SK-MEL-5 (cell line): ENCODE results near the gene PTPN2. TPM values are rescaled to one million over a fixed set of nuclear protein-coding genes. Genes with fewer than 3 reads are reported as not detected.

Experiments used
- DNase-seq: peaks from one replicate; pipeline ENCODE4 v3.0.0-alpha.2; 2016; ENCODE audit warnings: low read depth, low spot score
- in situ Hi-C: cut with HindIII; loops from 2 replicates; pipeline ENCODE4 v1.10.0; 2016; ENCODE audit warnings: low sequenced_read_pairs, high pct_unique_total_duplicates, low pct_unique_long_range_greater_than_20kb
- polyA plus RNA-seq, 2 experiments: library from polyadenylated mRNA; depleted of rRNA; stranded (reverse); fragments of >200 nt; gene quantifications; 2 replicates each; pipeline ENCODE4 v1.2.3, GENCODE V29; 2015
- total RNA-seq: library from RNA; depleted of rRNA; stranded (reverse); fragments of >200 nt; shearing (Covaris generic); gene quantifications from 2 replicates; pipeline ENCODE4 v1.2.3, GENCODE V29; 2014; rRNA removed

PTPN2 gene
- total RNA-seq, result 31.1 and 39.6 TPM in 2 replicates
- polyA plus RNA-seq (2015; cell fraction: cytosol; rRNA removed), result 14.4 and 18.4 TPM in 2 replicates
- polyA plus RNA-seq (2015; cell fraction: nucleus; rRNA removed), result 46.0 and 54.6 TPM in 2 replicates

GRCh38 chr18:12883684-12884405 is at the start of gene PTPN2:
PTPN2 (minus strand) TSS chr18:12884237; CDS start chr18:12884141, 96 bp downstream.
- in situ Hi-C loops, result no loop called here
- peak; percentile 94 for DNase-seq

GRCh38 chr18:12933327-12933726 is 49.3 kb upstream of the PTPN2 start:
- in situ Hi-C loops, result no loop called here
- DNase-seq, result no peak

DNA sequence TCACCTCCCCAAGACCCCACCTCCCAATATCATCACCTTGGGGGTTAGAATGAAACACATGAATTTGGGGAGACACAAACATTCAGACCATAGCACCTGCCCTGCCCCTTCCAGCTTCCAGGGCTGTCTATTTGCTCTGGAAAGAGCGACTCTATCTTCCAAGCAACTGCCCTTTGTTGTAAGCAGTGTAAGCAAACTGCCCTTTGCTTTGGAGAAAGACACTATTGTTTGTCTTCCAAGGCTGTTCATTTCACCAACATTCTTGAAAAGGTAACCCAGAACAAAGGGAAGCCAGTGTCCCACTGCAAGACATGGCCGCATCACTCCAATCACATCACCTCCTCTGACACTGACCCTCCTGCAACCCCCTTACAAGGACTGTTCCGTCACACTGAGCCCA is 46.9 kb upstream of the PTPN2 start:
- in situ Hi-C loops, result no loop called here
- peak; percentile 32 for DNase-seq

DNA sequence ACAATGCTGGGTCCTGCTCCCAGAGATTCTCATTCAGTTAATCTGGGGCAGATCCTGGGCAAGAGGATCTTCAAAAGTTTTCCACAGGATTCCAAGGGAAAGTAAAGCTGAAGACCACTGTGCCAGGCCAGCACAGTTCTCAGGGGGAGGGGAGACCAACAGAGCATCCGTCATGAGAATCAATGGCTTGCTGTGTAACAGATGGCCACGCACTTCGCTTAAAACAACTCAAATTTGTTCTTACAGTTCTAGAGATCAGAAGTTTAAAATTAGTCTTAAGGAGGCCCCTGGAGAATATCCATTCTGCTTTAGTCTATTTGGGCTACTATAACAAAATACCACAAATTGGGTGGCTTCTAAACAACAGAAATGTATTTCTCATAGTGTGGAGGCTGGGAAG is 46.3 kb upstream of the PTPN2 start:
- no peak for DNase-seq

DNA sequence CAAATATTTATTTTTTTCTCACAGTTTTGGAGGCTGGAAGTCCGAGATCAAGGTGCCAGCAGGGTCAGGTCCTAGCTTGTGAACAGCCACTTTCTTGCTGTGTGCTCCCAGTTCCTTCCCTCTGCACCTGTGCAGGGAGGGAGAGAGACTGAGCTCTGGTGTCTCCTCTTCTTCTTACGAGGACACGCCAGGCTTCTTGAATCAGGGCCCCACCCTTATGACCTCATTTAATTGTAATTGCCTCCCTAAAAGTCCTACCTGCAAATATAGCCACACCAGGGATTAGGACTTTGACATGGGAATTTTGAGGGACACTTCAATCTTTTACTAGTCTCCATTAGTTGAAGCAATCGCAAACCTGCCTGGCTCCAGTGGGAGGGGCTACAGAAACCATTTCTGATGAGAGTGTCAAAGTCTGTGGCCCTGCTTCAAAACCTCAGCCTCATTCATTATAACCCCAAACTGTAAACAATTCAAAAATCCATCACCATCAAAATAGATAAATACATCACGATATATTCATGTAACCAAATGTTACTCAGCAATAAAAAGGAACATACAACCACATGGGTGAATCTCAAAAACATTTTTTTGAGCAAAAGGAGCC is 45.5 kb upstream of the PTPN2 start:
- no peak for DNase-seq
- in situ Hi-C loops, result no loop called here

More for the DNA sequence above, 46.3 kb upstream of the PTPN2 start:
- in situ Hi-C loops, result no loop called here

DNA sequence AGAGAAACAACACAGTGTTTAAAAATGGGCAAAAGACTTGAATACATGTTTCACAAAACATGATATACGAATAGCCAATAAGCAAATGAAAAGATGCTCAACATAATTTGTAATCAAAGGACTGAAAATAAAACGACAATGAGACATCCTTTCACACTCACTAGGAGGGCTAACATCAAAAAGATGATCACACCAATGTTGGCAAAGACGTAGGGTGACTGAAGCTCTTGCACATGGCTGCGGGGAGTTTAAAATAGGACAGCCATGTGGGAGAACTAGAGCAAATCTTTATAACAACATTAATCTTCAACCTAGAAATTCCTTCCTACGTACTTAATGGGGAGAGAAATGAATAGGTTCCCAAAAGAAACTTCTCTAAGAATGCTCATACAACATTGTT is 44.6 kb upstream of the PTPN2 start:
- in situ Hi-C loops, result no loop called here
- no peak for DNase-seq

DNA sequence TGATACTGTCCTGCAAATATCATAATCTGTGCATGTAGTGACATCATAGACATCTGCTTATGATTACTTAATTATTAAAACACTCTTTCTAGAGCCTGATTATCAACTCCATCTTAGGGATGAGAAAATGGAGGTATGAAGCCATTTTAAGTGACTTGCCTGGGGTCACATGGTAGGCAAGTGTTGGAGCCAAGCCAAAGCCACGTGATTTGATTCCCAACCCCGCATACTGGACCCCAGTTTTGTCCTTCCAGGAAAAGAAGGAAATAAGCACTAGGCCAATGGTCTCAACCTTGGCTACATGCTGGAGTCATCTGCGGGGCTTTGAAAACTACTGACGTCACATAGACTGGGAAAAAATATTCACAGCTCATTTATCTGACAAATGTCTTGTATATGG is 44.2 kb upstream of the PTPN2 start:
- in situ Hi-C loops, result no loop called here
- no peak for DNase-seq

GRCh38 chr18:12924616-12925015 is 40.6 kb upstream of the PTPN2 start:
- DNase-seq, result no peak
- in situ Hi-C loops, result no loop called here

DNA sequence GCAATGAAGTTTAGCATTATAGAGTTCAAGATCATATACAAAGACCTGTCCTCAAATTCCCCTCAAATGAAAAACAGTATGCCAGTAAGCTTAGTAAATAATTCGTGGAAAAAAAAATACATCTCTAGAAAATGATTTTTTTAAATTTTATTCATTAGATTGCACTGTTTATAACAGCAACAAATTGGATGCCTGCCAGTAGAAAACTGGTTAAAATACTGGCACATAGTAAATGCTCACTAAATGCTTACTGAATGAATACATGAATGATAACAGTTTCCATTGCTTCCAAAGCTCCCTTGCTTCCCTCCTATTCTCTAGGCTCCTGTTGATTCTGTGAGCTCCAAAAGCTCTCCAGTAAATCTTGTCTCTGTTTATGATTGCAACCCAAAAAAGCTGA is 38.2 kb upstream of the PTPN2 start:
- no peak for DNase-seq
- in situ Hi-C loops, result no loop called here

GRCh38 chr18:12921178-12921577 is 37.1 kb upstream of the PTPN2 start:
- no peak for DNase-seq
- in situ Hi-C loops, result no loop called here

GRCh38 chr18:12911929-12912703 is 28.1 kb upstream of the PTPN2 start:
- in situ Hi-C loops, result no loop called here

GRCh38 chr18:12911025-12911928 is 27.2 kb upstream of the PTPN2 start:
- in situ Hi-C loops, result no loop called here
- DNase-seq, result no peak

More at GRCh38 chr18:12911929-12912703, 28.1 kb upstream of the PTPN2 start:
- DNase-seq, result no peak

GRCh38 chr18:12908706-12909105 is 24.7 kb upstream of the PTPN2 start:
- in situ Hi-C loops, result no loop called here

GRCh38 chr18:12907258-12907925 is 23.4 kb upstream of the PTPN2 start:
- no peak for DNase-seq

More at GRCh38 chr18:12908706-12909105, 24.7 kb upstream of the PTPN2 start:
- no peak for DNase-seq

DNA sequence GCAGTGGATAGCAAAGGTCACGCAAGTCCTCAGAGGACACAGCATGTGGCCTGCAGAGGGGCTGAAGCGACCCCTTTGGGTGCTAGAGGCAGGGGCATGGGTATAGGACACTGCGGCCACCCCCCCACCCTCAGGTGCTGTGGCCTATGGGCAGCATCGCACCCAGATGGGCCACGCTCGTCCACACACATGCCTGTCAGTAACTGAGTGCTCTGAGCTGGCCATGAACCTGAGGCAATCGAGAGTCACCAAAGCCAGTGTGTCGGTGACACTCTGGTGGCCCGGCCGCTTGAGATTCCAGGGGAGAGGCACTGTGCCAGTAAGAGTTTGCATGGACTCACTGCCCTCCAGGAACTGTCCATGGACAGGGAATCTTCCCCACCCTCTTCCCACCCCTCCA is 22.7 kb upstream of the PTPN2 start:
- in situ Hi-C loops, result no loop called here
- no peak for DNase-seq

More at GRCh38 chr18:12907258-12907925, 23.4 kb upstream of the PTPN2 start:
- in situ Hi-C loops, result no loop called here

DNA sequence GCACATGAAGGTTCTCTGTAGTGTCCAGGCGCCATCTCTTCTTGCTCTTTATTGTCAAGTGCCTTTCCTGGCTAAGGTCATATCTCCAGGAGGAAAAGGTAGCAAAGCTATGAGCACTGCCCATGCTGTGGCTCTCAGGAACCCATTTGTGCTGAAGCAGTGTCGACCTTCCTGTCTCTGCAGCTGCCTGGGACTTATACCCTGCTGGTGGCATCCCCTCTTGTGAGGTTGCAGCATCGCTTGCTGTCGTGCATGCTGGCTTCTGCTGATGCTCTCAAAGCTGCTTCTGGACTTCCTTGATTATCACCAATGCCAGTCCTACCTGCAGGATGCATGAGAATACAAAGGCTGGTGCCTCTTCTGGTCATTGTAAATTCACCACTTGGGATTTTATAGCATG is 22.1 kb upstream of the PTPN2 start:
- DNase-seq, result no peak
- in situ Hi-C loops, result no loop called here

DNA sequence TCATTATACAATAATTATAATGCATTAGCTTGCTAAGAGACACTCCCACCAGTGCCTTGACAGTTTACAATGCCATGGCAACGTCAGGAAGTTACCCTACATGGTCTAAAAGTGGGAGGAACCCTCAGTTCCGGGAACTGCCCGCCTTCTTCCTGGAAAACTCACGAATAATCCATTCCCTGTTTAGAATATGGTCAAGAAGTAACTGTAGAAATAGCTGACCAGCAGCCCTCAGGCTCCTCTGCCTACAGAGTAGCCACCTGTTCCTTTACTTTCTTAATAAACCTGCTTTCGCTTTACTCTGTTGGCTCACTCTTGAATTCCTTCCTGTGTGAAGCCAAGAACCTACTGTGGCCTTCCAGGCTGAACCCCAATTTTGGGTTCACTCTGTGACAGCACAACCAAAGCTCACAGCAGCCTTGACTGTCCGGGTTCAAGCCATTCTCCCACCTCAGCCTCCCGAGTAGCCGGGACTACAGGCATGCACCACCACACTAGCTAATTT is 20.0 kb upstream of the PTPN2 start:
- DNase-seq, result peak; percentile 13
- in situ Hi-C loops, result no loop called here
